Measurements from ENCODE around the gene PLPP4. TPM values are rescaled to one million over a fixed set of nuclear protein-coding genes. Genes with fewer than 3 reads are reported as not detected.

PLPP4 gene
- total and polyA plus RNA-seq, 2 of the 13 experiments (the other 11 are each of a cell fraction or from before 2014, with no cell fraction given) = not detected

- Histone ChIP-seq H3K4me2 (ENCODE audit: low read depth, low read length) (no peak overlapping the region), H3K9ac (ENCODE audit: insufficient read depth, low read depth, low read length) (no peak overlapping the region), H2AFZ (ENCODE audit: low read length) (no peak overlapping the region), H3K79me2 (ENCODE audit: insufficient read depth, low read length) (no peaks in the 10 kb centered on the region), H3K36me3 (replicated peaks in 1 of 2; ENCODE audit: control insufficient read depth in 1 of 2, insufficient read depth in 2 of 2, low read length in 2 of 2) (no peaks in the 10 kb centered on the region), H3K27me3 (ENCODE audit: control insufficient read depth in 1 of 2, insufficient read depth in 2 of 2, low read length in 2 of 2) (no peaks in the 10 kb centered on the region; a peak in 1 of 5 replicates), H3K4me1 (ENCODE audit: insufficient read depth, low read length) (no peaks in the 10 kb centered on the region), H3K4me3 (replicated peaks in 1 of 3; ENCODE audit: insufficient read depth in 1 of 3, low read depth in 2 of 3, low read length in 3 of 3) (no peak overlapping the region), H3K27ac (ENCODE audit: extremely low read length, insufficient read depth, low read length) (no peak overlapping the region), H4K20me1 (ENCODE audit: insufficient read depth, low read length) (no peaks in the 10 kb centered on the region), H3K9me3 (ENCODE audit: low read length) (no peaks in the 10 kb centered on the region)
- FAIRE-seq = no peak
- no peak for DNase-seq (ENCODE audit: low spot score)
- intact Hi-C loops (cut with micrococcal nuclease; ENCODE audit: unreplicated experiment) = no loop called here
- in situ Hi-C loops (cut with HindIII; ENCODE audit: extremely low pct_ligation_motif_present, low pct_unique_long_range_greater_than_20kb) = no loop called here
- BruUV-seq (replicated peaks) = no TSS peak
- ChIA-PET POLR2A (no interaction called here), CTCF (ENCODE audit: low intra/inter-chr PET ratio, low total read pairs) (no interaction called here)
- no peak for ATAC-seq
- TF ChIP-seq MEF2D (CRISPR knock-in tag; IDR thresholded peaks at IDR 0.05) (no peak), FOSL1 (CRISPR knock-in tag; IDR thresholded peaks at IDR 0.05; ENCODE audit: borderline replicate concordance) (no peak), ZKSCAN5 (CRISPR knock-in tag; IDR thresholded peaks at IDR 0.05) (no peak), ZNF747 (CRISPR knock-in tag; IDR thresholded peaks at IDR 0.05; ENCODE audit: borderline replicate concordance) (no peak), ZNF850 (CRISPR knock-in tag; conservative IDR thresholded peaks at IDR 0.05) (no peak), CCAR2 (optimal IDR thresholded peaks at IDR 0.05; ENCODE audit: low read depth, low read length) (no peak), DPF2 (CRISPR knock-in tag; IDR thresholded peaks at IDR 0.05; ENCODE audit: borderline replicate concordance, low read depth) (no peak), ZNF484 (CRISPR knock-in tag; IDR thresholded peaks at IDR 0.05; ENCODE audit: borderline replicate concordance, low read depth) (no peak), ZNF577 (CRISPR knock-in tag; IDR thresholded peaks at IDR 0.05; ENCODE audit: borderline replicate concordance, low read depth) (no peak), ZNF17 (CRISPR knock-in tag; IDR thresholded peaks at IDR 0.05) (no peak), SMARCC2 (IDR thresholded peaks at IDR 0.05) (no peak), ZNF12 (CRISPR knock-in tag; IDR thresholded peaks at IDR 0.05) (no peak), SUZ12 (IDR thresholded peaks at IDR 0.05; ENCODE audit: low read depth, low read length) (no peak), ZFY (CRISPR knock-in tag; IDR thresholded peaks at IDR 0.05) (no peak), SNAPC2 (CRISPR knock-in tag; IDR thresholded peaks at IDR 0.05) (no peak), ZNF660 (CRISPR knock-in tag; IDR thresholded peaks at IDR 0.05; ENCODE audit: borderline replicate concordance, low read depth) (no peak), RCOR2 (CRISPR knock-in tag; IDR thresholded peaks at IDR 0.05) (no peak), ZBTB37 (CRISPR knock-in tag; IDR thresholded peaks at IDR 0.05) (no peak)
- TF ChIP-seq, protein P1, sequence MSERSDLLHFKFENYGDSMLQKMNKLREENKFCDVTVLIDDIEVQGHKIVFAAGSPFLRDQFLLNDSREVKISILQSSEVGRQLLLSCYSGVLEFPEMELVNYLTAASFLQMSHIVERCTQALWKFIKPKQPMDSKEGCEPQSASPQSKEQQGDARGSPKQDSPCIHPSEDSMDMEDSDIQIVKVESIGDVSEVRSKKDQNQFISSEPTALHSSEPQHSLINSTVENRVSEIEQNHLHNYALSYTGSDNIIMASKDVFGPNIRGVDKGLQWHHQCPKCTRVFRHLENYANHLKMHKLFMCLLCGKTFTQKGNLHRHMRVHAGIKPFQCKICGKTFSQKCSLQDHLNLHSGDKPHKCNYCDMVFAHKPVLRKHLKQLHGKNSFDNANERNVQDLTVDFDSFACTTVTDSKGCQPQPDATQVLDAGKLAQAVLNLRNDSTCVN (CRISPR knock-in tag; IDR thresholded peaks at IDR 0.05; ENCODE audit: borderline replicate concordance) = no peak
- 2% methylated on average over 3 of the region's 3 CpGs for WGBS (ENCODE audit: low lambda C conversion rate)
Measured at GRCh38 chr10:120539076-120539475, 82.0 kb downstream of the PLPP4 start.

All from HepG2 (cell line).